ENCODE results near the gene YY1AP1.

YY1AP1 gene

DNA sequence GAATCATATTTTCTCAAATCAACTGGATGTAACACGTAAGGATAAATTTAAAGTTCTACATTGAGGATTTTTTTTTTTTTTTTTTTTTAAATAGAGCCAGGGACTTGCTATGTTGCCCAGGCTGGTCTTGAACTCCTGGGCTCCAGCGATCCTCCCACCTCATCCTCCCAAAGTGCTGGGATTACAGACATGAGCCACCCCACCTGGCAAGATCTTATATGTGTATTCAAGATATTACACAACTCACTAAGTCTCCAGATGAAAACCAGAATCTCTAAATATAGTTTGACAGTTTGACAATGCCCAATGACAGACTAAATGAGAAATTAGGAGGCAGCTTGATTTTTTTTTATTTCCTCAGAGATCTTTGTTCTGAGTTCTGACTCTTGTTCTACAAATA, 6.8 kb downstream of the YY1AP1 start:
- no peak for TF ChIP-seq TAF1 (IDR thresholded peaks at IDR 0.05; ENCODE audit: borderline replicate concordance, insufficient read depth, low read length)
- no peak for TF ChIP-seq POLR2AphosphoS5 (IDR thresholded peaks at IDR 0.05; ENCODE audit: low read depth, low read length)

DNA sequence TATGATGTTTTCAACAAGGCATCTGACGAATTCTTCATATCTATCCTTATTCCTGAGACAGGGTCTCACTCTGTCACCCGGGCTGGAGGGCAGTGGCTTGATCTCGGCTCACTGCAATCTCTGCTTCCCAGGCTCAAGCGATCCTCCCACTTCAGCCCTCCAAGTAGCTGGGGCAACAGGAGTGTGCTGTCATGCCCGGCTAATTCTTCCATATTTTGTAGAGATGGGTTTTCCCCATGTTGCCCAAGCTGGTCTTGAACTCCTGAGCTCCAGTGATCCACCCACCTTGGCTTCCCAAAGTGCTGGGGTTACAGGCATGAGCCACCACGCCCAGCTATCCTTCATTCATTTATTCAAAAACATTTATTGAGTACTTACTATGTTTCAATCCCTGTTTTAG, 8.0 kb downstream of the YY1AP1 start:
- TF ChIP-seq FOXP2 (optimal IDR thresholded peaks at IDR 0.05; ENCODE audit: borderline replicate concordance, extremely low read depth, extremely low read length, insufficient read depth) (no peak), SIN3A (IDR thresholded peaks at IDR 0.05; ENCODE audit: borderline replicate concordance, insufficient read depth, low read length) (no peak)

DNA sequence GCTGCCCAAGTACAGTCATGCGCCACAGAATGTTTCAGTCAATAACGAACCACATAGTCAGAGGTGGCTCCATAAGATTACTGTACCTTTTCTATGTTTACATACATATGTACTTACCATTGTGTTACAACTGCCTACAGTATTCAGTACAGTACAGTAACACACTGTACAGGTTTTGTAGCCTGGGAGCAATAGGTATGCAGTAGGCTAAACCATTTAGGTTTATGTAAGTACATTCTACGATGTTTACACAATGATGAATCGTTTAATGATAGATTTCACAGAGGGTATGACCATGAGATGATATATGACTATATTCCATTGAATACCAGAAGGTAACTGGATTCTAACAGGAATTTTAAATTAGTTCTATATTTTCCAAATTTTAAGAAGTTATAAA, 10.5 kb downstream of the YY1AP1 start:
- TF ChIP-seq REST (IDR thresholded peaks at IDR 0.05; ENCODE audit: insufficient read depth in 1 of 2, low read depth in 2 of 2, low read length in 2 of 2) (no peak), FOXP2 (optimal IDR thresholded peaks at IDR 0.05; ENCODE audit: borderline replicate concordance, extremely low read depth, extremely low read length, insufficient read depth) (no peak), SIN3A (IDR thresholded peaks at IDR 0.05; ENCODE audit: borderline replicate concordance, insufficient read depth, low read length) (no peak), POLR2AphosphoS5 (IDR thresholded peaks at IDR 0.05; ENCODE audit: low read depth, low read length) (no peak), TAF1 (IDR thresholded peaks at IDR 0.05; ENCODE audit: borderline replicate concordance, insufficient read depth, low read length) (no peak)

DNA sequence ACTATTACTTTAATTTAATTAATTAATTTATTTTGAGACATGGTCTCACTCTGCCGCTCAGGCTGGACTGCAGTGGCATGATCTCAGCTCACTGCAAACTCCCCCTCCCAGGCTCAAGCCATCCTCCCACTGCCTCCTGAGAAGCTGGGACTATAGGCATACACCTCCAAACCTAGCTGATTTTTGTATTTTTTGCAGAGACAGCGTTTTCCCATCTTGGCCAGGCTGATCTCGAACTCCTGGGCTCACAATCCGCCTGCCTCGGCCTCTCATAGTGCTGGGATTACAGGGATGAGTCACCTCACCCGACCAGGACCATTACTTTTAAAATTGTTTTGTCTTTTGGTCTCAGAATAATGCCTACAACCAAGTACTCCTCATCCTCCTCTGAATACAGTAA, 15.6 kb downstream of the YY1AP1 start:
- TF ChIP-seq POLR2AphosphoS5 (IDR thresholded peaks at IDR 0.05; ENCODE audit: low read depth, low read length) (no peak), FOXP2 (optimal IDR thresholded peaks at IDR 0.05; ENCODE audit: borderline replicate concordance, extremely low read depth, extremely low read length, insufficient read depth) (no peak), REST (IDR thresholded peaks at IDR 0.05; ENCODE audit: insufficient read depth in 1 of 2, low read depth in 2 of 2, low read length in 2 of 2) (no peak), SIN3A (IDR thresholded peaks at IDR 0.05; ENCODE audit: borderline replicate concordance, insufficient read depth, low read length) (no peak), TAF1 (IDR thresholded peaks at IDR 0.05; ENCODE audit: borderline replicate concordance, insufficient read depth, low read length) (no peak)

GRCh38 chr1:155671750-155672149, 16.8 kb downstream of the YY1AP1 start:
- no peak for TF ChIP-seq SIN3A (IDR thresholded peaks at IDR 0.05; ENCODE audit: borderline replicate concordance, insufficient read depth, low read length)
- no peak for TF ChIP-seq POLR2AphosphoS5 (IDR thresholded peaks at IDR 0.05; ENCODE audit: low read depth, low read length)
- no peak for TF ChIP-seq REST (IDR thresholded peaks at IDR 0.05; ENCODE audit: insufficient read depth in 1 of 2, low read depth in 2 of 2, low read length in 2 of 2)
- no peak for TF ChIP-seq TAF1 (IDR thresholded peaks at IDR 0.05; ENCODE audit: borderline replicate concordance, insufficient read depth, low read length)
- TF ChIP-seq FOXP2 (optimal IDR thresholded peaks at IDR 0.05; ENCODE audit: borderline replicate concordance, extremely low read depth, extremely low read length, insufficient read depth) = no peak

DNA sequence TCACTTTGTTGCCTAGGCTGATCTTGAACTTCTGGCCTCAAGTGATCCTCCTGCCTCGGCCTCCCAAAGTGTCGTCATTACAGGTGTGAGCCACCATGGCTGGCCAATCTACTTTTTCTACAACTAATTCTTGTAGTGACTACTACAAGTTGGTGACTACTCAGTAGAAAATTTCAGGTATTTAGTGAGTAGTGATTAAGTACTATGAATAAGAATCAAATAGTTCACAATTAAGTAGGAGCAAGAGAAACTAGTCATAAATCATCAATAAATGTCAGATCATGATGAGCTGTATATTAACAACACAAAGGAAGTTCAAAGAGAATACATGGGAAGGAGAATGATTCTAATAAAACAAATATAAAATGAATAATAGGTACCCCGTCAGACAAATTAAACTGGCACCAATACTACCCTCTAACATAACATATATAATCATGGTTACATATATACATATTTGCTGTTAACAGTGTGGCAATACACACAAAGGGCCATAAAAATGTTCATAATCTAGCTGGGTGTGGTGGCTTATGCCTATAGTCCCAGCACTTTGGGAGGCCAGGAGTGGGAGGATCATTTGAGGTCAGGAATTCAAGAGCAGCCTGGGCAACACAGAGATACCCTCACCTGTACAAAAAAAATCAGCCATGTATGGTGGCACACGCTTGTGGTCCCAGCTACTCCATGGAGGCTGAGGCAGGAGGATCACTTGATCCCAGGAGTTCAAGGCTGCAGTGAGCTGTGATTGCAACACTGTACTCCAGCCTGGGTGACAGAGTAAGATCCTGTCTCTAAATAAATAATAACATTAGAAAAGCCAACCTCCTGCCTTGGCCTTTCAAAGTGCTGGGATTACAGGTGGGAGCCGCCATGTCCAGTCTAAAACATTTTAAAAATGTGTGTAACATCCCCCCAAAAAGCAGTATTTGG, 19.1 kb downstream of the YY1AP1 start:
- TF ChIP-seq REST (IDR thresholded peaks at IDR 0.05; ENCODE audit: insufficient read depth in 1 of 2, low read depth in 2 of 2, low read length in 2 of 2) (no peak), SIN3A (IDR thresholded peaks at IDR 0.05; ENCODE audit: borderline replicate concordance, insufficient read depth, low read length) (no peak)
